Osteoblast (primary cell): Measurements from ENCODE around the gene SPATS2L. TPM values are rescaled to one million over a fixed set of nuclear protein-coding genes. Genes with fewer than 3 reads are reported as not detected.
A peak's percentile ranks its signal among the peaks of the same experiment; 100 is the strongest.

Experiments
- DNase-seq: peaks from one replicate; pipeline ENCODE4 v3.0.0; 2011; ENCODE audit warnings: low spot score, mixed read lengths; ENCODE audit not compliant: insufficient read length; ENCODE audit errors: missing footprints
- H2AFZ ChIP-seq: 2 replicates; pipeline ENCODE4 v1.6.0; 2011; ENCODE audit warnings: mild to moderate bottlenecking, low read length
- H3K27ac ChIP-seq: 2 replicates; pipeline ENCODE4 v1.5.1; 2011; ENCODE audit warnings: mild to moderate bottlenecking, low read depth, low read length, moderate library complexity
- H3K27me3 ChIP-seq: 2 replicates; pipeline ENCODE4 v1.6.0; 2012; ENCODE audit warnings: mild to moderate bottlenecking, control low read depth, inconsistent platforms, low read length, moderate library complexity; ENCODE audit not compliant: insufficient read depth
- H3K36me3 ChIP-seq: 2 replicates; pipeline ENCODE4 v1.5.1; 2011; ENCODE audit warnings: mild to moderate bottlenecking, low read length, control low read depth, moderate library complexity; ENCODE audit not compliant: insufficient read depth
- H3K4me1 ChIP-seq: 2 replicates; pipeline ENCODE4 v1.5.1; 2011; ENCODE audit warnings: mild to moderate bottlenecking, low read length, control low read depth, moderate library complexity; ENCODE audit not compliant: insufficient read depth
- H3K4me2 ChIP-seq: 2 replicates; pipeline ENCODE4 v1.6.0; 2011; ENCODE audit warnings: mild to moderate bottlenecking, low read length; ENCODE audit not compliant: insufficient read depth
- H3K4me3 ChIP-seq: fragments of 200-600 bp; sonication (generic); 3 replicates; pipeline ENCODE4 v1.5.1; 2012; ENCODE audit warnings: mild to moderate bottlenecking, low read length, inconsistent platforms; ENCODE audit not compliant: insufficient read depth
- H3K79me2 ChIP-seq: 2 replicates; pipeline ENCODE4 v1.6.0; 2012; ENCODE audit warnings: mild to moderate bottlenecking, low read length, control low read depth, inconsistent platforms; ENCODE audit not compliant: insufficient read depth
- H3K9me3 ChIP-seq: 2 replicates; pipeline ENCODE4 v1.5.1; 2011; ENCODE audit warnings: low read depth, low read length, control low read depth
- H4K20me1 ChIP-seq: 2 replicates; pipeline ENCODE4 v1.6.0; 2012; ENCODE audit warnings: mild to moderate bottlenecking, low read length, control low read depth; ENCODE audit not compliant: insufficient read depth
- CTCF ChIP-seq: IDR thresholded peaks from 2 replicates; pipeline ENCODE4 v1.5.1; 2011; ENCODE audit warnings: mild to moderate bottlenecking, low read depth, low read length, moderate library complexity; ENCODE audit errors: extremely low read depth
- total RNA-seq: library from RNA; depleted of rRNA; stranded (reverse); fragments of >200 nt; gene quantifications from 2 replicates; pipeline ENCODE4 v1.2.3, GENCODE V29; 2012

Gene SPATS2L
- total RNA-seq, 1 donor, result 74.6 TPM

- Histone ChIP-seq H3K36me3 (no peaks in the 10 kb centered on the region), H3K79me2 (no peaks in the 10 kb centered on the region), H3K4me3 (no peak overlapping the region), H3K27ac (no peak overlapping the region), H3K27me3 (no peaks in the 10 kb centered on the region), H2AFZ (no peak overlapping the region), H4K20me1 (no peaks in the 10 kb centered on the region), H3K4me1 (peaks cover 8% of the 10 kb centered on the region), H3K4me2 (no peak overlapping the region), H3K9me3 (no peaks in the 10 kb centered on the region)
- TF ChIP-seq CTCF, result no peak
- DNase-seq, result no peak
These were observed 10.4 kb upstream of the SPATS2L start for GRCh38 chr2:200296118-200296517.

GRCh38 chr2:200297100-200297499, 9.4 kb upstream of the SPATS2L start:
- no peak for TF ChIP-seq CTCF
- no peak overlapping the region for H3K4me3 ChIP-seq

GRCh38 chr2:200297989-200298388, 8.5 kb upstream of the SPATS2L start:
- H3K4me3 ChIP-seq, result no peak overlapping the region
- no peaks in the 10 kb centered on the region for H3K36me3 ChIP-seq
- peaks cover 24% of the 10 kb centered on the region for H3K4me1 ChIP-seq
- peak overlapping the region; percentile 28 for H3K4me2 ChIP-seq
- no peaks in the 10 kb centered on the region for H3K9me3 ChIP-seq
- no peaks in the 10 kb centered on the region for H3K79me2 ChIP-seq
- H3K27ac ChIP-seq, result no peak overlapping the region
- H2AFZ ChIP-seq, result peak overlapping the region; percentile 41
- DNase-seq, result no peak
- no peaks in the 10 kb centered on the region for H4K20me1 ChIP-seq
- H3K27me3 ChIP-seq, result no peaks in the 10 kb centered on the region
- TF ChIP-seq CTCF, result no peak

More at GRCh38 chr2:200297100-200297499, 9.4 kb upstream of the SPATS2L start:
- Histone ChIP-seq H3K79me2 (no peaks in the 10 kb centered on the region), H3K4me2 (no peak overlapping the region), H3K36me3 (no peaks in the 10 kb centered on the region), H3K9me3 (no peaks in the 10 kb centered on the region), H3K27me3 (no peaks in the 10 kb centered on the region), H4K20me1 (no peaks in the 10 kb centered on the region), H3K4me1 (peaks cover 15% of the 10 kb centered on the region), H2AFZ (no peak overlapping the region), H3K27ac (no peak overlapping the region)
- DNase-seq, result no peak

- TF ChIP-seq CTCF, result no peak
- Histone ChIP-seq H3K4me3 (no peak overlapping the region), H3K4me1 (peaks cover 26% of the 10 kb centered on the region), H3K36me3 (no peaks in the 10 kb centered on the region), H3K9me3 (no peaks in the 10 kb centered on the region), H4K20me1 (no peaks in the 10 kb centered on the region), H2AFZ (no peak overlapping the region), H3K27ac (no peak overlapping the region), H3K4me2 (no peak overlapping the region), H3K79me2 (no peaks in the 10 kb centered on the region), H3K27me3 (no peaks in the 10 kb centered on the region)
- no peak for DNase-seq
These were observed 7.7 kb upstream of the SPATS2L start for GRCh38 chr2:200298816-200299215.
